H1 (cell line): ENCODE data around the gene OR4K14. TPM values are rescaled to one million over a fixed set of nuclear protein-coding genes. Genes with fewer than 3 reads are reported as not detected.

Experiments used
- CEBPB ChIP-seq: IDR thresholded peaks from 2 replicates; pipeline ENCODE4 v1.6.1; 2012; ENCODE audit warnings: low read depth, low read length
- CTBP2 ChIP-seq: IDR thresholded peaks from 2 replicates; pipeline ENCODE4 v1.7.0; 2011; ENCODE audit warnings: borderline replicate concordance, mild to moderate bottlenecking, moderate library complexity, mixed read lengths, low read length; ENCODE audit not compliant: insufficient read depth, insufficient read length
- EP300 ChIP-seq, 2 experiments: IDR thresholded peaks; 1 replicate in 1 of 2; 2 replicates in 1 of 2; pipeline ENCODE4 v1.6.1; 2011 to 2012; ENCODE audit warnings: low read depth in 2 of 2, low read length in 2 of 2, mild to moderate bottlenecking in 2 of 2, borderline replicate concordance in 1 of 2, inconsistent platforms in 1 of 2, moderate library complexity in 1 of 2
- HDAC6 ChIP-seq: IDR thresholded peaks from one replicate; pipeline ENCODE4 v1.7.1; 2012; ENCODE audit warnings: low read depth, mild to moderate bottlenecking, inconsistent platforms, low read length, moderate library complexity
- KDM5A ChIP-seq: fragments of 200-600 bp; IDR thresholded peaks from 2 replicates; pipeline ENCODE4 v1.7.1; 2012; ENCODE audit warnings: mild to moderate bottlenecking, low read length, inconsistent platforms, mixed read lengths
- POU5F1 ChIP-seq: IDR thresholded peaks from 2 replicates; pipeline ENCODE4 v1.6.1; 2011; ENCODE audit warnings: low read depth, mild to moderate bottlenecking, low read length, moderate library complexity
- RXRA ChIP-seq: IDR thresholded peaks from 2 replicates; pipeline ENCODE4 v1.6.1; 2011; ENCODE audit warnings: low read depth, mild to moderate bottlenecking, low read length, moderate library complexity; ENCODE audit not compliant: insufficient read depth
- TCF12 ChIP-seq: IDR thresholded peaks from 2 replicates; pipeline ENCODE4 v1.6.1; 2011; ENCODE audit warnings: low read depth, mild to moderate bottlenecking, low read length
- ZNF274 ChIP-seq: IDR thresholded peaks from 2 replicates; pipeline ENCODE4 v1.7.0; 2012; ENCODE audit warnings: low read length, borderline replicate concordance; ENCODE audit errors: extremely low read depth
- polyA plus RNA-seq, 7 experiments: library from polyadenylated mRNA; depleted of rRNA in 3 of 7; stranded (reverse) in 5 of 7; unstranded in 2 of 7; fragments of >200 nt in 5 of 7; fragments of 200-250 nt in 2 of 7; gene quantifications; 1 replicate in 5 of 7; 2 replicates in 1 of 7; 4 replicates in 1 of 7; pipeline versions ENCODE4 v1.2.1 to v1.2.3, GENCODE V29; 2011 to 2013; ENCODE audit warnings: missing spikeins in 2 of 7, mixed read lengths in 2 of 7
- total RNA-seq: library from RNA; stranded (reverse); fragmentation: NEBNext Ultra II Directional; extraction: Animal tissue kit (Norgen Biotek cat#: 25700); gene quantifications from 2 replicates; pipeline ENCODE4 v1.2.1, GENCODE V29; 2021
- TF ChIP-seq, protein P1 (sequence below): fragments of 300-600 bp; sonication (generic); IDR thresholded peaks from 2 replicates; pipeline ENCODE4 v1.7.1; 2012; ENCODE audit warnings: low read length, moderate library complexity, mild to moderate bottlenecking, inconsistent platforms; ENCODE audit not compliant: insufficient replicate concordance
- TF ChIP-seq, protein P2 (sequence below): IDR thresholded peaks from 2 replicates; pipeline ENCODE4 v1.6.1; 2012; ENCODE audit warnings: inconsistent platforms

The OR4K14 gene
- total and polyA plus RNA-seq, 2 of the 8 experiments (the other 6 are each of a cell fraction or from before 2014, with no cell fraction given), result not detected

GRCh38 chr14:19974844-19975243 is 44.3 kb downstream of the OR4K14 start (continued):
- TF ChIP-seq, protein P1, sequence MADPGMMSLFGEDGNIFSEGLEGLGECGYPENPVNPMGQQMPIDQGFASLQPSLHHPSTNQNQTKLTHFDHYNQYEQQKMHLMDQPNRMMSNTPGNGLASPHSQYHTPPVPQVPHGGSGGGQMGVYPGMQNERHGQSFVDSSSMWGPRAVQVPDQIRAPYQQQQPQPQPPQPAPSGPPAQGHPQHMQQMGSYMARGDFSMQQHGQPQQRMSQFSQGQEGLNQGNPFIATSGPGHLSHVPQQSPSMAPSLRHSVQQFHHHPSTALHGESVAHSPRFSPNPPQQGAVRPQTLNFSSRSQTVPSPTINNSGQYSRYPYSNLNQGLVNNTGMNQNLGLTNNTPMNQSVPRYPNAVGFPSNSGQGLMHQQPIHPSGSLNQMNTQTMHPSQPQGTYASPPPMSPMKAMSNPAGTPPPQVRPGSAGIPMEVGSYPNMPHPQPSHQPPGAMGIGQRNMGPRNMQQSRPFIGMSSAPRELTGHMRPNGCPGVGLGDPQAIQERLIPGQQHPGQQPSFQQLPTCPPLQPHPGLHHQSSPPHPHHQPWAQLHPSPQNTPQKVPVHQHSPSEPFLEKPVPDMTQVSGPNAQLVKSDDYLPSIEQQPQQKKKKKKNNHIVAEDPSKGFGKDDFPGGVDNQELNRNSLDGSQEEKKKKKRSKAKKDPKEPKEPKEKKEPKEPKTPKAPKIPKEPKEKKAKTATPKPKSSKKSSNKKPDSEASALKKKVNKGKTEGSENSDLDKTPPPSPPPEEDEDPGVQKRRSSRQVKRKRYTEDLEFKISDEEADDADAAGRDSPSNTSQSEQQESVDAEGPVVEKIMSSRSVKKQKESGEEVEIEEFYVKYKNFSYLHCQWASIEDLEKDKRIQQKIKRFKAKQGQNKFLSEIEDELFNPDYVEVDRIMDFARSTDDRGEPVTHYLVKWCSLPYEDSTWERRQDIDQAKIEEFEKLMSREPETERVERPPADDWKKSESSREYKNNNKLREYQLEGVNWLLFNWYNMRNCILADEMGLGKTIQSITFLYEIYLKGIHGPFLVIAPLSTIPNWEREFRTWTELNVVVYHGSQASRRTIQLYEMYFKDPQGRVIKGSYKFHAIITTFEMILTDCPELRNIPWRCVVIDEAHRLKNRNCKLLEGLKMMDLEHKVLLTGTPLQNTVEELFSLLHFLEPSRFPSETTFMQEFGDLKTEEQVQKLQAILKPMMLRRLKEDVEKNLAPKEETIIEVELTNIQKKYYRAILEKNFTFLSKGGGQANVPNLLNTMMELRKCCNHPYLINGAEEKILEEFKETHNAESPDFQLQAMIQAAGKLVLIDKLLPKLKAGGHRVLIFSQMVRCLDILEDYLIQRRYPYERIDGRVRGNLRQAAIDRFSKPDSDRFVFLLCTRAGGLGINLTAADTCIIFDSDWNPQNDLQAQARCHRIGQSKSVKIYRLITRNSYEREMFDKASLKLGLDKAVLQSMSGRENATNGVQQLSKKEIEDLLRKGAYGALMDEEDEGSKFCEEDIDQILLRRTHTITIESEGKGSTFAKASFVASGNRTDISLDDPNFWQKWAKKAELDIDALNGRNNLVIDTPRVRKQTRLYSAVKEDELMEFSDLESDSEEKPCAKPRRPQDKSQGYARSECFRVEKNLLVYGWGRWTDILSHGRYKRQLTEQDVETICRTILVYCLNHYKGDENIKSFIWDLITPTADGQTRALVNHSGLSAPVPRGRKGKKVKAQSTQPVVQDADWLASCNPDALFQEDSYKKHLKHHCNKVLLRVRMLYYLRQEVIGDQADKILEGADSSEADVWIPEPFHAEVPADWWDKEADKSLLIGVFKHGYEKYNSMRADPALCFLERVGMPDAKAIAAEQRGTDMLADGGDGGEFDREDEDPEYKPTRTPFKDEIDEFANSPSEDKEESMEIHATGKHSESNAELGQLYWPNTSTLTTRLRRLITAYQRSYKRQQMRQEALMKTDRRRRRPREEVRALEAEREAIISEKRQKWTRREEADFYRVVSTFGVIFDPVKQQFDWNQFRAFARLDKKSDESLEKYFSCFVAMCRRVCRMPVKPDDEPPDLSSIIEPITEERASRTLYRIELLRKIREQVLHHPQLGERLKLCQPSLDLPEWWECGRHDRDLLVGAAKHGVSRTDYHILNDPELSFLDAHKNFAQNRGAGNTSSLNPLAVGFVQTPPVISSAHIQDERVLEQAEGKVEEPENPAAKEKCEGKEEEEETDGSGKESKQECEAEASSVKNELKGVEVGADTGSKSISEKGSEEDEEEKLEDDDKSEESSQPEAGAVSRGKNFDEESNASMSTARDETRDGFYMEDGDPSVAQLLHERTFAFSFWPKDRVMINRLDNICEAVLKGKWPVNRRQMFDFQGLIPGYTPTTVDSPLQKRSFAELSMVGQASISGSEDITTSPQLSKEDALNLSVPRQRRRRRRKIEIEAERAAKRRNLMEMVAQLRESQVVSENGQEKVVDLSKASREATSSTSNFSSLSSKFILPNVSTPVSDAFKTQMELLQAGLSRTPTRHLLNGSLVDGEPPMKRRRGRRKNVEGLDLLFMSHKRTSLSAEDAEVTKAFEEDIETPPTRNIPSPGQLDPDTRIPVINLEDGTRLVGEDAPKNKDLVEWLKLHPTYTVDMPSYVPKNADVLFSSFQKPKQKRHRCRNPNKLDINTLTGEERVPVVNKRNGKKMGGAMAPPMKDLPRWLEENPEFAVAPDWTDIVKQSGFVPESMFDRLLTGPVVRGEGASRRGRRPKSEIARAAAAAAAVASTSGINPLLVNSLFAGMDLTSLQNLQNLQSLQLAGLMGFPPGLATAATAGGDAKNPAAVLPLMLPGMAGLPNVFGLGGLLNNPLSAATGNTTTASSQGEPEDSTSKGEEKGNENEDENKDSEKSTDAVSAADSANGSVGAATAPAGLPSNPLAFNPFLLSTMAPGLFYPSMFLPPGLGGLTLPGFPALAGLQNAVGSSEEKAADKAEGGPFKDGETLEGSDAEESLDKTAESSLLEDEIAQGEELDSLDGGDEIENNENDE, result no peak
- TF ChIP-seq KDM5A, result no peak
- no peak for TF ChIP-seq CTBP2
- no peak for TF ChIP-seq ZNF274
- no peak for TF ChIP-seq RXRA
- no peak for TF ChIP-seq POU5F1
- TF ChIP-seq EP300 (IDR thresholded peaks at IDR 0.05; ENCODE audit: borderline replicate concordance in 1 of 2, low read depth in 2 of 2, low read length in 2 of 2), result no peak
- TF ChIP-seq HDAC6, result no peak
- TF ChIP-seq CEBPB, result no peak
- TF ChIP-seq TCF12, result no peak
- TF ChIP-seq, protein P2, sequence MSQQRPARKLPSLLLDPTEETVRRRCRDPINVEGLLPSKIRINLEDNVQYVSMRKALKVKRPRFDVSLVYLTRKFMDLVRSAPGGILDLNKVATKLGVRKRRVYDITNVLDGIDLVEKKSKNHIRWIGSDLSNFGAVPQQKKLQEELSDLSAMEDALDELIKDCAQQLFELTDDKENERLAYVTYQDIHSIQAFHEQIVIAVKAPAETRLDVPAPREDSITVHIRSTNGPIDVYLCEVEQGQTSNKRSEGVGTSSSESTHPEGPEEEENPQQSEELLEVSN, result no peak
